Skeletal muscle tissue (tissue), 4 donors: ENCODE data around the gene UBE2F. TPM values are rescaled to one million over a fixed set of nuclear protein-coding genes. Genes with fewer than 3 reads are reported as not detected.
"Not testable (repeated sequence)": the region's sequence is repeated elsewhere in the genome, so short reads cannot be mapped to it uniquely, and the experiment has no call there.

Experiments used
- H3K27ac ChIP-seq: one replicate; pipeline ENCODE4 v1.7.0; 2013; ENCODE audit warnings: mild to moderate bottlenecking, low read depth, low read length, inconsistent platforms
- H3K27me3 ChIP-seq, 3 donors: one replicate each; pipeline ENCODE4 v1.7.0; 2013; ENCODE audit warnings: low read length in 3 of 3; ENCODE audit not compliant: control insufficient read depth in 3 of 3, insufficient read depth in 3 of 3
- H3K36me3 ChIP-seq, 3 donors: one replicate each; pipeline ENCODE4 v1.7.0; 2013; ENCODE audit warnings: low read length in 3 of 3; ENCODE audit not compliant: control insufficient read depth in 3 of 3, insufficient read depth in 3 of 3
- H3K4me1 ChIP-seq, 3 donors: one replicate each; pipeline ENCODE4 v1.7.0; 2013; ENCODE audit warnings: low read length in 3 of 3, mild to moderate bottlenecking in 3 of 3; ENCODE audit not compliant: control insufficient read depth in 3 of 3, insufficient read depth in 3 of 3
- H3K4me3 ChIP-seq, 3 donors: one replicate each; pipeline ENCODE4 v1.7.0; 2013; ENCODE audit warnings: low read length in 3 of 3
- H3K9ac ChIP-seq, 3 donors: one replicate each; pipeline ENCODE4 v1.7.0; 2013; ENCODE audit warnings: low read length in 3 of 3, mild to moderate bottlenecking in 3 of 3, moderate library complexity in 2 of 3, low read depth in 1 of 3
- H3K9me3 ChIP-seq, 3 donors: one replicate each; pipeline ENCODE4 v1.7.0; 2013; ENCODE audit warnings: low read length in 3 of 3; ENCODE audit not compliant: control insufficient read depth in 3 of 3
- total RNA-seq: library from RNA; depleted of rRNA; stranded (reverse); fragments of >200 nt; gene quantifications from one replicate; pipeline ENCODE4 v1.2.3, GENCODE V29; 2014
- donor health status: Osteomylitis.

The UBE2F gene
- total RNA-seq, 1 donor from 2014 or later = 33.4 TPM

- peaks cover 15 to 19% (median 17%) of the 10 kb centered on the region in 3 donors for H3K4me1 ChIP-seq
- H3K27ac ChIP-seq = no peak overlapping the region
- peaks cover 3 to 20% (median 12%) of the 10 kb centered on the region in 3 donors for H3K36me3 ChIP-seq
- no peaks in the 10 kb centered on the region for H3K27me3 ChIP-seq
- no peak overlapping the region for H3K9ac ChIP-seq
- no peaks in the 10 kb centered on the region for H3K9me3 ChIP-seq
- no peak overlapping the region for H3K4me3 ChIP-seq
Observed at GRCh38 chr2:238064376-238064775, 97.6 kb downstream of the UBE2F start.

GRCh38 chr2:238065071-238065846, 98.4 kb downstream of the UBE2F start:
- H3K9ac ChIP-seq = no peak overlapping the region
- H3K36me3 ChIP-seq = peaks cover 7 to 25% (median 16%) of the 10 kb centered on the region in 3 donors
- H3K9me3 ChIP-seq = no peaks in the 10 kb centered on the region
- no peak overlapping the region for H3K27ac ChIP-seq
- H3K4me1 ChIP-seq = peaks cover 9 to 10% (median 10%) of the 10 kb centered on the region in 3 donors
- no peak overlapping the region for H3K4me3 ChIP-seq
- H3K27me3 ChIP-seq = no peaks in the 10 kb centered on the region

GRCh38 chr2:238066218-238066617, 99.4 kb downstream of the UBE2F start:
- H3K9ac ChIP-seq = no peak overlapping the region
- H3K4me1 ChIP-seq = peaks cover 7 to 9% (median 7%) of the 10 kb centered on the region in 3 donors
- H3K27ac ChIP-seq = no peak overlapping the region
- no peak overlapping the region for H3K4me3 ChIP-seq
- no peaks in the 10 kb centered on the region for H3K9me3 ChIP-seq
- H3K27me3 ChIP-seq = no peaks in the 10 kb centered on the region
- peaks cover 7 to 25% (median 16%) of the 10 kb centered on the region in 3 donors for H3K36me3 ChIP-seq

GRCh38 chr2:238066718-238067117, 99.9 kb downstream of the UBE2F start:
- H3K4me1 ChIP-seq, H3K9me3 ChIP-seq, H3K4me3 ChIP-seq, H3K27me3 ChIP-seq, H3K9ac ChIP-seq, H3K27ac ChIP-seq: not testable (repeated sequence)
- peaks cover 7 to 25% (median 16%) of the 10 kb centered on the region in 3 donors for H3K36me3 ChIP-seq

GRCh38 chr2:238067939-238068338, 101.1 kb downstream of the UBE2F start:
- H3K36me3 ChIP-seq = peaks cover 7 to 25% (median 16%) of the 10 kb centered on the region in 3 donors
- H3K4me3 ChIP-seq = no peak overlapping the region
- no peaks in the 10 kb centered on the region for H3K4me1 ChIP-seq
- H3K9me3 ChIP-seq = no peaks in the 10 kb centered on the region
- H3K27me3 ChIP-seq = no peaks in the 10 kb centered on the region
- H3K27ac ChIP-seq = no peak overlapping the region
- no peak overlapping the region for H3K9ac ChIP-seq

- no peaks in the 10 kb centered on the region for H3K9me3 ChIP-seq
- peaks cover 7 to 25% (median 16%) of the 10 kb centered on the region in 3 donors for H3K36me3 ChIP-seq
Observed at GRCh38 chr2:238069021-238069709, 102.4 kb downstream of the UBE2F start.

GRCh38 chr2:238069877-238070276, 103.1 kb downstream of the UBE2F start:
- Histone ChIP-seq H3K4me3 (no peak overlapping the region), H3K9ac (no peak overlapping the region), H3K27me3 (no peaks in the 10 kb centered on the region), H3K27ac (no peak overlapping the region), H3K4me1 (no peaks in the 10 kb centered on the region), H3K9me3 (no peaks in the 10 kb centered on the region), H3K36me3 (peaks cover 7 to 21% (median 16%) of the 10 kb centered on the region in 3 donors)

More at GRCh38 chr2:238069021-238069709, 102.4 kb downstream of the UBE2F start:
- no peak overlapping the region for H3K4me3 ChIP-seq
- H3K9ac ChIP-seq = no peak overlapping the region
- no peaks in the 10 kb centered on the region for H3K27me3 ChIP-seq
- H3K27ac ChIP-seq = no peak overlapping the region
- no peaks in the 10 kb centered on the region for H3K4me1 ChIP-seq

GRCh38 chr2:238075397-238075796, 108.6 kb downstream of the UBE2F start:
- Histone ChIP-seq H3K9me3 (no peaks in the 10 kb centered on the region), H3K27me3 (no peaks in the 10 kb centered on the region), H3K27ac (no peak overlapping the region), H3K36me3 (no peaks in the 10 kb centered on the region), H3K4me1 (no peaks in the 10 kb centered on the region), H3K4me3 (no peak overlapping the region), H3K9ac (no peak overlapping the region)

GRCh38 chr2:238077292-238077691, 110.5 kb downstream of the UBE2F start:
- Histone ChIP-seq H3K9me3 (no peaks in the 10 kb centered on the region), H3K36me3 (peaks cover 9 to 11% (median 10%) of the 10 kb centered on the region in 3 donors), H3K9ac (no peak overlapping the region), H3K27ac (no peak overlapping the region), H3K4me1 (no peaks in the 10 kb centered on the region), H3K4me3 (no peak overlapping the region), H3K27me3 (no peaks in the 10 kb centered on the region)

- H3K9ac ChIP-seq = no peak overlapping the region
- H3K4me3 ChIP-seq = no peak overlapping the region
- H3K27ac ChIP-seq = no peak overlapping the region
- no peaks in the 10 kb centered on the region for H3K4me1 ChIP-seq
- H3K36me3 ChIP-seq = peaks cover 20 to 24% (median 23%) of the 10 kb centered on the region in 3 donors
- no peaks in the 10 kb centered on the region for H3K9me3 ChIP-seq
- no peaks in the 10 kb centered on the region for H3K27me3 ChIP-seq
Observed at GRCh38 chr2:238079874-238080327, 113.1 kb downstream of the UBE2F start.
